GM18861 (cell line): ENCODE data around the gene TRIM29.

Source experiments
- ATAC-seq: cut with Tn5 transposase; IDR thresholded peaks from one replicate; pipeline ENCODE4 v1.9.1; 2021; ENCODE audit not compliant: unreplicated experiment

The TRIM29 gene

GRCh38 chr11:120064341-120064740 is 73.6 kb downstream of the TRIM29 start:
- ATAC-seq, result no peak

- ATAC-seq, result no peak
Observed at GRCh38 chr11:120063686-120064340, 74.1 kb downstream of the TRIM29 start.

- ATAC-seq, result no peak
Observed at GRCh38 chr11:120062561-120062930, 75.4 kb downstream of the TRIM29 start.

GRCh38 chr11:120061761-120062560 is 76.0 kb downstream of the TRIM29 start:
- ATAC-seq, result no peak
